C4-2B (cell line): ENCODE results near the gene SMAD4.

ENCODE experiments used
- CTCF ChIP-seq: fragments of 450-650 bp; conservative IDR thresholded peaks from 2 replicates; pipeline ENCODE4 v1.5.1; 2017; ENCODE audit warnings: mild to moderate bottlenecking
- ZFX ChIP-seq: fragments of 450-650 bp; IDR thresholded peaks from 2 replicates; pipeline ENCODE4 v1.6.1; 2017

- TF ChIP-seq CTCF (no peak), ZFX (no peak)
Observed at GRCh38 chr18:51070545-51070944, 40.5 kb downstream of the SMAD4 start.
